Esophagus muscularis mucosa (tissue), 4 donors: ENCODE data around the gene TNFRSF21. TPM values are rescaled to one million over a fixed set of nuclear protein-coding genes. Genes with fewer than 3 reads are reported as not detected.
"Not testable (repeated sequence)": the region's sequence is repeated elsewhere in the genome, so short reads cannot be mapped to it uniquely, and the experiment has no call there.

Experiments
- DNase-seq: peaks from one replicate; pipeline ENCODE4 v3.0.0-alpha.2; 2017; ENCODE audit errors: extremely low spot score
- H3K27ac ChIP-seq, 4 donors: fragments of 200-600 bp; sonication (generic); replicated peaks in 1 of 4; 1 replicate in 3 of 4; 2 replicates in 1 of 4; pipeline ENCODE4 v1.5.1; 2016 to 2019; ENCODE audit warnings: mild to moderate bottlenecking in 1 of 4
- H3K27me3 ChIP-seq, 4 donors: fragments of 200-600 bp; sonication (generic); one replicate each; pipeline versions ENCODE4 v1.5.1 to v1.6.0; 2016 to 2019
- H3K36me3 ChIP-seq, 4 donors: fragments of 200-600 bp; sonication (generic); one replicate each; pipeline ENCODE4 v1.5.1; 2016 to 2019
- H3K4me1 ChIP-seq, 4 donors: fragments of 200-600 bp; sonication (generic); one replicate each; pipeline ENCODE4 v1.5.1; 2016 to 2019
- H3K4me3 ChIP-seq, 4 donors: fragments of 200-600 bp; sonication (generic); 1 replicate in 2 of 4; 2 replicates in 2 of 4; pipeline ENCODE4 v1.5.1; 2016 to 2019; ENCODE audit warnings: mild to moderate bottlenecking in 4 of 4, moderate library complexity in 1 of 4
- H3K9me3 ChIP-seq, 4 donors: fragments of 200-600 bp; sonication (generic); 1 replicate in 3 of 4; 2 replicates in 1 of 4; pipeline ENCODE4 v1.5.1; 2016 to 2019
- EP300 ChIP-seq: sonication (generic); formaldehyde crosslinking; IDR thresholded peaks from one replicate; pipeline ENCODE4 v1.6.1; 2017; ENCODE audit warnings: antibody characterized with exemption
- POLR2A ChIP-seq: fragments of 450-650 bp; IDR thresholded peaks from one replicate; pipeline ENCODE4 v1.6.1; 2017; ENCODE audit warnings: antibody characterized with exemption, moderate library complexity, mild to moderate bottlenecking, low read depth
- POLR2AphosphoS5 ChIP-seq, 2 donors: sonication (generic); formaldehyde crosslinking; IDR thresholded peaks; one replicate each; pipeline ENCODE4 v1.6.1; 2017; ENCODE audit warnings: antibody characterized with exemption in 2 of 2
- WGBS: methylation state at CpG from one replicate; pipeline ENCODE4 v1.1.5; 2018; 5-methylcytosine and 5-hydroxymethylcytosine counted together
- intact Hi-C: fragments of 100-400 bp; cut with DNase I; formaldehyde crosslinking; loops from one replicate; pipeline ENCODE4 v1.15.1; 2023
- total RNA-seq, 4 donors: library from RNA; depleted of rRNA; stranded (reverse); fragments of >200 nt; gene quantifications; one replicate each; pipeline versions ENCODE4 v1.1.0 to v1.2.1, GENCODE V29; 2016
- TF ChIP-seq, protein P1 (sequence below), 3 experiments: fragments of 200-600 bp in 2 of 3; fragments of 450-650 bp in 1 of 3; sonication (generic) in 2 of 3; IDR thresholded peaks; one replicate each; pipeline ENCODE4 v1.5.1; 2017 to 2019; ENCODE audit warnings: antibody characterized with exemption in 3 of 3, mild to moderate bottlenecking in 2 of 3, moderate library complexity in 1 of 3

The TNFRSF21 gene
- total RNA-seq, 4 donors from 2014 or later = 23.7 to 37.0 (median 30.9) TPM

DNA sequence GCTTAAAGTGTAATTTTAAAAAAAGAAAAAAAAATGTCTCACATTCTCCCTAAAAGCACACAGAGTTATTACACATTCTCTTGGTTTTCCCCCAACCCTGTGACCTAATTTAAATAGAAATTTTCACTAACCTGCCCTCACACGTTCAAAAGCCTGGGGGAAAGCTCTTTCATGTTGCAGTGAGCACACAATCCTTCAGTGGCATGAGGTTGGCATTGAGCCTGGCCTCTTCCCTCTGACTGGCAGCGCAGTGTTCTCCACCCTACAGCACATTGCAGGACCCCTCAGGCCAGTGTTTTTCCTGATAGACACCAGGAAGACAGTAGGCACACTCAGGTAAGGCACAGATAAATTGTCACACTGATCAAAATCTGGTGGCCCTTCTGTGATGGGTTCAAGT, 34.1 kb downstream of the TNFRSF21 start:
- no peak for DNase-seq
- H3K36me3 ChIP-seq = peaks cover 0 to 11% (median 5%) of the 10 kb centered on the region in 4 donors
- WGBS = 76% methylated on average over 2 of the region's 2 CpGs
- H3K27ac ChIP-seq = no peak overlapping the region
- peaks cover 0 to 14% (median 11%) of the 10 kb centered on the region in 4 donors for H3K4me1 ChIP-seq
- H3K4me3 ChIP-seq = no peak overlapping the region
- intact Hi-C loops = no loop called here
- H3K27me3 ChIP-seq = no peaks in the 10 kb centered on the region
- TF ChIP-seq, protein P1, sequence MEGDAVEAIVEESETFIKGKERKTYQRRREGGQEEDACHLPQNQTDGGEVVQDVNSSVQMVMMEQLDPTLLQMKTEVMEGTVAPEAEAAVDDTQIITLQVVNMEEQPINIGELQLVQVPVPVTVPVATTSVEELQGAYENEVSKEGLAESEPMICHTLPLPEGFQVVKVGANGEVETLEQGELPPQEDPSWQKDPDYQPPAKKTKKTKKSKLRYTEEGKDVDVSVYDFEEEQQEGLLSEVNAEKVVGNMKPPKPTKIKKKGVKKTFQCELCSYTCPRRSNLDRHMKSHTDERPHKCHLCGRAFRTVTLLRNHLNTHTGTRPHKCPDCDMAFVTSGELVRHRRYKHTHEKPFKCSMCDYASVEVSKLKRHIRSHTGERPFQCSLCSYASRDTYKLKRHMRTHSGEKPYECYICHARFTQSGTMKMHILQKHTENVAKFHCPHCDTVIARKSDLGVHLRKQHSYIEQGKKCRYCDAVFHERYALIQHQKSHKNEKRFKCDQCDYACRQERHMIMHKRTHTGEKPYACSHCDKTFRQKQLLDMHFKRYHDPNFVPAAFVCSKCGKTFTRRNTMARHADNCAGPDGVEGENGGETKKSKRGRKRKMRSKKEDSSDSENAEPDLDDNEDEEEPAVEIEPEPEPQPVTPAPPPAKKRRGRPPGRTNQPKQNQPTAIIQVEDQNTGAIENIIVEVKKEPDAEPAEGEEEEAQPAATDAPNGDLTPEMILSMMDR (IDR thresholded peaks at IDR 0.05) = no peak
- no peak for TF ChIP-seq EP300
- H3K9me3 ChIP-seq = no peaks in the 10 kb centered on the region

DNA sequence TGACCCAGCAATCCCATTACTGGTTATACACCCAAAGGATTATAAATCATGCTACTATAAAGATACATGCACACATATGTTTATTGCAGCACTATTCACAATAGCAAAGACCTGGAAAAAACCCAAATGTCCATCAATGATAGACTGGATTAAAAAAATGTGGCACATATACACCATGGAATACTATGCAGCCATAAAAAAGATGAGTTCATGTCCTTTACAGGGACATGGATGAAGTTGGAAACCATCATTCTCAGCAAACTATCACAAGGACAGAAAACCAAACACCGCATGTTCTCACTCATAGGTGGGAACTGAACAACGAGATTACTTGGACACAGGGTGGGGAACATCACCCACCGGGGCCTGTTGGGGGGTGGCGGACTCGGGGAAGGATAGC, 34.6 kb downstream of the TNFRSF21 start:
- H3K27ac ChIP-seq, H3K4me1 ChIP-seq, DNase-seq, H3K4me3 ChIP-seq, intact Hi-C loops, H3K27me3 ChIP-seq, H3K9me3 ChIP-seq: not testable (repeated sequence)
- peaks cover 0 to 11% (median 5%) of the 10 kb centered on the region in 4 donors for H3K36me3 ChIP-seq
- WGBS = 100% methylated on average over 5 of the region's 5 CpGs

DNA sequence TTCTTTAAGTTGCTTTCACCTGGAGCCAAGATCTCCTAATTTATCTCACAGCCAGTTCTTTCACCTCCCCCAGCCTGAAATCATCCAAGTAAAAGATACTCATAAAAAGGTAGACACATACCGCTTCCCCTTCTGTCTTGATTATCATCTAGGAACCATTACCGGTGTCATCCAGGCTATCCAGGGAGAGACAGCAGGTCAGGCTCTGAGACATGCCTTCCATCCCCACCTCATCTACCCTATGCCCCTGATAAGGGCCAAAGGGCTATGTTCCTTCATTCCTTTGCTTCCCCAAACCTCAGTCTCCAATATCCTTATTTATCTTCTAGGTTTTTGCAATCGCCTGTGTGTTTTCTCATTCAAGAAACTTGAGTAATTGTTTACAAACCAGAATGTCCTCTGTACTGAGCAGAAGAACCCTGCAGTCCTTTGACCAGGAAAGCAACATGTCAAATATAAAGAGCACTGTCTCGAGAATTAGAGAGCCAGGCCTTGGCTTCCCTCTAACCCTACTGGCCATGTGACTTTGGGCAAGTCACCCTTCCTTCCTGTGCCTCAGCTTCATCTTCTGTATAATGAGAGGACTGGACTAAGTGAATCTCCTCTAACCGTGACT, 41.0 kb downstream of the TNFRSF21 start:
- no peak for TF ChIP-seq POLR2A
- no peak for TF ChIP-seq EP300
- TF ChIP-seq POLR2AphosphoS5 (IDR thresholded peaks at IDR 0.05) = no peak
- TF ChIP-seq, protein P1 (IDR thresholded peaks at IDR 0.05) = no peak
- H3K9me3 ChIP-seq = no peaks in the 10 kb centered on the region
- DNase-seq = no peak
- no peak overlapping the region for H3K27ac ChIP-seq
- no peaks in the 10 kb centered on the region for H3K27me3 ChIP-seq
- no peak overlapping the region for H3K4me3 ChIP-seq
- H3K36me3 ChIP-seq = peaks cover 0 to 8% (median 0%) of the 10 kb centered on the region in 4 donors
- intact Hi-C loops = no loop called here
- peaks cover 0 to 15% (median 7%) of the 10 kb centered on the region in 4 donors for H3K4me1 ChIP-seq
- WGBS = 85% methylated on average over 5 of the region's 5 CpGs

DNA sequence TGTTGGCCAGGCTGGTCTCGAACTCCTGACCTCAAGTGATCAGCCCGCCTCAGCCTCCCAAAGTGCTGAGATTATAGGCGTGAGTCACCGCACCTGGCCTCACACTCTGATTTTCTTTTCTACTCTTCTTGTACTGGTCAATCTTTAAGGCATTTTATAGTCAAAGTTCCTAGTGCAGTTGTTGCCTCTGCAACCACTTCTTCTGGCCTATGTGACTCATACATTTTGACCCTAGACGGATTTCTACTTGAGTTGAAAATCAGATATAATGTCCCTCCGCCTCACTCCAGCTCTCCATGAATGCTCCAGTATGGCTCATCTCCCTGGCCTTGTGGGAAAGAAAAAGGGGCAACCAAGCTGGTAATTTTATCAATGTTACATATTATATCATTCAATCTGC, 42.4 kb downstream of the TNFRSF21 start:
- no peak for TF ChIP-seq POLR2AphosphoS5 (IDR thresholded peaks at IDR 0.05)
- TF ChIP-seq, protein P1 (IDR thresholded peaks at IDR 0.05) = no peak
- TF ChIP-seq EP300 = no peak
- no peak for TF ChIP-seq POLR2A
- Histone ChIP-seq H3K27me3 (no peaks in the 10 kb centered on the region), H3K4me1 (peaks cover 0 to 21% (median 7%) of the 10 kb centered on the region in 4 donors), H3K4me3 (no peak overlapping the region), H3K27ac (no peak overlapping the region), H3K36me3 (peaks cover 0 to 8% (median 0%) of the 10 kb centered on the region in 4 donors), H3K9me3 (no peaks in the 10 kb centered on the region)
- intact Hi-C loops = no loop called here
- DNase-seq = no peak
- 85% methylated on average over 6 of the region's 6 CpGs for WGBS

DNA sequence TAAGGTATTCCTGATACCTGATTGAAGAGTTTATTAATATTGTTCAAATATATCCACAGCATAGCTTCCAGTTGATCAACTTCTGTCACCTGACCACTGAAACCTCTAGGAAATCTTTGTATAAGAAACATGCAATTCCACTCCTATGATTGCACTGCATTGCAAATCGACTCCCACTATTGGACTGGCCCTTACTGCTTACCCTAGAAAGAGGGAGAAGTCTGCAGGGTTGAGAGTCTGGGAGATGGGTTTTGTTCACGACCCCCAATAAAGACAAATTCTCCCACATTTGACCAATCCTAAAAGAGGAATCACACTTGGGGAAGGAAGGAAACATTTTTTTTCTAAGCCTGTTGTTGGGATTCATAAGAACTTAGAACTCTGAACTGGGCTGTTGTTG, 43.7 kb downstream of the TNFRSF21 start:
- Histone ChIP-seq H3K4me1 (peaks cover 0 to 26% (median 7%) of the 10 kb centered on the region in 4 donors), H3K27me3 (no peaks in the 10 kb centered on the region), H3K27ac (no peak overlapping the region), H3K36me3 (peaks cover 0 to 8% (median 0%) of the 10 kb centered on the region in 4 donors), H3K9me3 (no peaks in the 10 kb centered on the region), H3K4me3 (no peak overlapping the region)
- no peak for DNase-seq
- WGBS = 89% methylated on average over 2 of the region's 2 CpGs
- intact Hi-C loops = no loop called here
- no peak for TF ChIP-seq EP300

DNA sequence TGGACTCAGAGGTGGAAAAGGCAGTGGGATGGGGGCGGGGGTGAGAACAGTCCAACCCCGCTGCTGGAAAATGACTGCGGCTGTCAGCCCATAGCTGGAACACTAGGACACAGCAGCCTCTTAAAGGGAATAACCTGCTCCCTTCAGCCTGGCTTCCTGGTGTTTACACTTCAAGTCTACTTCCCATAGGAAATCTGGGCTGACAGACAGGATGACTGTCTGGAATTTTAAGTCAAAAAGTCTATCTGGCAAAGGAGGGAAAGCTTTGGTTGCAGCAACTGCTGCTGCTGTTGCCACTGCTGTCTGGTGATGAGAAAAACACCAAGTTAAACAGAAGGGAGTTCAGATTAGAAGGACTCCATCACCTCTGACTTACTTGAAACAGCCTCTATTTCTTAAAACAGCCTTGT, 44.9 kb downstream of the TNFRSF21 start:
- peaks cover 0 to 8% (median 0%) of the 10 kb centered on the region in 4 donors for H3K36me3 ChIP-seq
- TF ChIP-seq, protein P1 (IDR thresholded peaks at IDR 0.05) = no peak
- TF ChIP-seq EP300 (no peak), POLR2AphosphoS5 (IDR thresholded peaks at IDR 0.05) (no peak), POLR2A (no peak)
- no peak overlapping the region for H3K27ac ChIP-seq
- peaks cover 0 to 23% (median 7%) of the 10 kb centered on the region in 4 donors for H3K4me1 ChIP-seq
- intact Hi-C loops = no loop called here
- no peak for DNase-seq
- 53% methylated on average over 3 of the region's 3 CpGs for WGBS
- no peaks in the 10 kb centered on the region for H3K9me3 ChIP-seq
- H3K27me3 ChIP-seq = no peaks in the 10 kb centered on the region
- H3K4me3 ChIP-seq = no peak overlapping the region
